RWPE2 (cell line): Measurements from ENCODE around the gene LTA.
A peak's percentile ranks its signal among the peaks of the same experiment; 100 is the strongest.

Experiments used
- ATAC-seq: fragments of 200-7000 bp; cut with Tn5 transposase; 3 replicates; pipeline ENCODE4 v1.9.1; 2021; ENCODE audit warnings: low read depth
- DNase-seq: peaks from one replicate; pipeline ENCODE4 v3.0.0-alpha.2; 2020; ENCODE audit warnings: low spot score
- H3K27ac ChIP-seq: fragments of 450-650 bp; 2 replicates; pipeline ENCODE4 v1.5.1; 2017; ENCODE audit warnings: mild to moderate bottlenecking; ENCODE audit not compliant: poor library complexity, severe bottlenecking
- H3K27me3 ChIP-seq: fragments of 250-450 bp; sonication (Bioruptor Pico); 2 replicates; pipeline ENCODE4 v1.5.1; 2021; ENCODE audit warnings: mild to moderate bottlenecking, moderate library complexity; ENCODE audit not compliant: insufficient read depth, poor library complexity, severe bottlenecking
- H3K36me3 ChIP-seq: fragments of 250-450 bp; sonication (Bioruptor Pico); 2 replicates; pipeline ENCODE4 v1.5.1; 2020; ENCODE audit warnings: low read depth, mild to moderate bottlenecking, moderate library complexity
- H3K4me1 ChIP-seq: fragments of 250-450 bp; sonication (Bioruptor Pico); 2 replicates; pipeline ENCODE4 v1.5.1; 2021; ENCODE audit warnings: mild to moderate bottlenecking, moderate library complexity; ENCODE audit not compliant: insufficient read depth, poor library complexity, severe bottlenecking
- H3K4me3 ChIP-seq: fragments of 250-450 bp; sonication (Bioruptor Pico); 2 replicates; pipeline ENCODE4 v1.5.1; 2021; ENCODE audit warnings: mild to moderate bottlenecking, moderate library complexity; ENCODE audit not compliant: severe bottlenecking
- H3K9me3 ChIP-seq: fragments of 250-450 bp; sonication (Bioruptor Pico); 2 replicates; pipeline ENCODE4 v1.5.1; 2021; ENCODE audit warnings: mild to moderate bottlenecking, moderate library complexity; ENCODE audit not compliant: severe bottlenecking
- CTCF ChIP-seq: fragments of 450-650 bp; IDR thresholded peaks from one replicate; pipeline ENCODE4 v1.5.1; 2017; ENCODE audit warnings: mild to moderate bottlenecking, moderate library complexity; ENCODE audit not compliant: poor library complexity, severe bottlenecking

Gene LTA

GRCh38 chr6:31580438-31580740 lies 8.3 kb downstream of the LTA start:
- peaks cover 12% of the 10 kb centered on the region for H3K4me1 ChIP-seq
- H3K27me3 ChIP-seq, result no peaks in the 10 kb centered on the region
- ATAC-seq (no peak), DNase-seq (no peak)
- TF ChIP-seq CTCF, result no peak
- no peaks in the 10 kb centered on the region for H3K9me3 ChIP-seq
- H3K36me3 ChIP-seq, result no peaks in the 10 kb centered on the region
- peak overlapping the region; percentile 52 for H3K4me3 ChIP-seq
- no peak overlapping the region for H3K27ac ChIP-seq

- ATAC-seq, result peak; percentile 84
- no peaks in the 10 kb centered on the region for H3K27me3 ChIP-seq
- no peak overlapping the region for H3K27ac ChIP-seq
- peak; percentile 98 for TF ChIP-seq CTCF
- no peaks in the 10 kb centered on the region for H3K36me3 ChIP-seq
- H3K4me1 ChIP-seq, result peaks cover 12% of the 10 kb centered on the region
- H3K9me3 ChIP-seq, result no peaks in the 10 kb centered on the region
- peak overlapping the region; percentile 52 for H3K4me3 ChIP-seq
- DNase-seq, result no peak
Measured at GRCh38 chr6:31580807-31581433, 8.8 kb downstream of the LTA start.

GRCh38 chr6:31581434-31582229 lies 9.5 kb downstream of the LTA start:
- no peak overlapping the region for H3K27ac ChIP-seq
- no peaks in the 10 kb centered on the region for H3K36me3 ChIP-seq
- H3K9me3 ChIP-seq, result no peaks in the 10 kb centered on the region
- H3K4me3 ChIP-seq, result peak overlapping the region; percentile 52
- no peaks in the 10 kb centered on the region for H3K27me3 ChIP-seq
- ATAC-seq, result no peak
- peaks cover 12% of the 10 kb centered on the region for H3K4me1 ChIP-seq
- TF ChIP-seq CTCF, result no peak
- no peak for DNase-seq

GRCh38 chr6:31582230-31582643 lies 10.1 kb downstream of the LTA start, which contains the start of gene LTB:
LTB (minus strand) TSS chr6:31582424; CDS start chr6:31582417, 7 bp downstream.
- DNase-seq (no peak), ATAC-seq (no peak)
- Histone ChIP-seq H3K4me1 (peaks cover 12% of the 10 kb centered on the region), H3K4me3 (peak within 1 kb of the TSS; percentile 52), H3K27me3 (no peaks in the 10 kb centered on the region), H3K36me3 (no peaks in the 10 kb centered on the region), H3K9me3 (no peaks in the 10 kb centered on the region), H3K27ac (no peak within 1 kb of the TSS)
- TF ChIP-seq CTCF, result no peak

- H3K27me3 ChIP-seq, result no peaks in the 10 kb centered on the region
- ATAC-seq (no peak), DNase-seq (no peak)
- no peaks in the 10 kb centered on the region for H3K4me1 ChIP-seq
- no peak overlapping the region for H3K4me3 ChIP-seq
- TF ChIP-seq CTCF, result no peak
- H3K9me3 ChIP-seq, result no peaks in the 10 kb centered on the region
- H3K36me3 ChIP-seq, result no peaks in the 10 kb centered on the region
- no peak overlapping the region for H3K27ac ChIP-seq
Measured at GRCh38 chr6:31585491-31585890, 13.4 kb downstream of the LTA start.
